ENCODE measurements around the gene DOLK. TPM values are rescaled to one million over a fixed set of nuclear protein-coding genes. Genes with fewer than 3 reads are reported as not detected.
A peak's percentile ranks its signal among the peaks of the same experiment; 100 is the strongest.

The DOLK gene
- total RNA-seq, 2 donors from 2014 or later: 10.6 to 17.6 TPM

DNA sequence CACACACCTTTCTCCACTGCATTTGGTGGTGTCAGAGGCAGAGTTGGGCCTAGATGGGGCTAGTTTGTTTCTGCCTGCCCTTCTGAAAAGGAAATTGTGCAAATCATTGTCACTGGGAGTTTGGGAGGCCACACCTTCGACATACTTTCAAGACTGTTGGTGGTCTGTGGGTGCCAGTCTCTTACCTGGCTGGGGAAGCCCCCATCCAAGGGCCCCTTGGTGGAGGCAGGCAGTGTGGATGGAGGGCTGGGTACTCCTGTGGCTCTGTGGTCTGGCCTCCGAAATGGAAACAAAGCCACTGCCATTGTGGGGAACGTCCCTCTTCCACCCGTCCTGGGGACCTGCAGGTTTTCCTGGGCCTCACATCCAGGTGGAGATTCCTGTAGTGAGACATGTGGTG is 37.5 kb downstream of the DOLK start:
- TF ChIP-seq, protein P1, sequence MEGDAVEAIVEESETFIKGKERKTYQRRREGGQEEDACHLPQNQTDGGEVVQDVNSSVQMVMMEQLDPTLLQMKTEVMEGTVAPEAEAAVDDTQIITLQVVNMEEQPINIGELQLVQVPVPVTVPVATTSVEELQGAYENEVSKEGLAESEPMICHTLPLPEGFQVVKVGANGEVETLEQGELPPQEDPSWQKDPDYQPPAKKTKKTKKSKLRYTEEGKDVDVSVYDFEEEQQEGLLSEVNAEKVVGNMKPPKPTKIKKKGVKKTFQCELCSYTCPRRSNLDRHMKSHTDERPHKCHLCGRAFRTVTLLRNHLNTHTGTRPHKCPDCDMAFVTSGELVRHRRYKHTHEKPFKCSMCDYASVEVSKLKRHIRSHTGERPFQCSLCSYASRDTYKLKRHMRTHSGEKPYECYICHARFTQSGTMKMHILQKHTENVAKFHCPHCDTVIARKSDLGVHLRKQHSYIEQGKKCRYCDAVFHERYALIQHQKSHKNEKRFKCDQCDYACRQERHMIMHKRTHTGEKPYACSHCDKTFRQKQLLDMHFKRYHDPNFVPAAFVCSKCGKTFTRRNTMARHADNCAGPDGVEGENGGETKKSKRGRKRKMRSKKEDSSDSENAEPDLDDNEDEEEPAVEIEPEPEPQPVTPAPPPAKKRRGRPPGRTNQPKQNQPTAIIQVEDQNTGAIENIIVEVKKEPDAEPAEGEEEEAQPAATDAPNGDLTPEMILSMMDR (IDR thresholded peaks at IDR 0.05): no peak
- no peaks in the 10 kb centered on the region for H3K27me3 ChIP-seq (replicated peaks; ENCODE audit: insufficient read depth)
- H3K4me3 ChIP-seq: no peak overlapping the region
- no peaks in the 10 kb centered on the region for H3K9me3 ChIP-seq
- H3K27ac ChIP-seq: peak overlapping the region; percentile 96
- peaks cover 54 to 67% of the 10 kb centered on the region in 2 donors for H3K4me1 ChIP-seq (ENCODE audit: control insufficient read depth in 1 of 2, low read depth in 2 of 2)
- ATAC-seq (ENCODE audit: insufficient number of reproducible peaks, low FRiP score, low read depth) (no peak), DNase-seq (ENCODE audit: low spot score) (no peak)
- H3K36me3 ChIP-seq: peaks cover 51% of the 10 kb centered on the region

- H3K27ac ChIP-seq: no peak overlapping the region
- TF ChIP-seq, protein P1 (IDR thresholded peaks at IDR 0.05): no peak
- H3K36me3 ChIP-seq: peaks cover 40% of the 10 kb centered on the region
- ATAC-seq (ENCODE audit: insufficient number of reproducible peaks, low FRiP score, low read depth) (no peak), DNase-seq (ENCODE audit: low spot score) (no peak)
- no peak overlapping the region for H3K4me3 ChIP-seq
- H3K27me3 ChIP-seq (replicated peaks; ENCODE audit: insufficient read depth): no peaks in the 10 kb centered on the region
- H3K9me3 ChIP-seq: no peaks in the 10 kb centered on the region
- peaks cover 43 to 67% of the 10 kb centered on the region in 2 donors for H3K4me1 ChIP-seq (ENCODE audit: control insufficient read depth in 1 of 2, low read depth in 2 of 2)
Observed at GRCh38 chr9:128908372-128908771, 39.0 kb downstream of the DOLK start.

GRCh38 chr9:128906741-128907140 is 40.7 kb downstream of the DOLK start:
- H3K4me1 ChIP-seq (ENCODE audit: control insufficient read depth in 1 of 2, low read depth in 2 of 2): peaks cover 43 to 67% of the 10 kb centered on the region in 2 donors
- no peaks in the 10 kb centered on the region for H3K27me3 ChIP-seq (replicated peaks; ENCODE audit: insufficient read depth)
- H3K9me3 ChIP-seq: no peaks in the 10 kb centered on the region
- peak overlapping the region in 1 of 2 donors; percentile 38 for H3K27ac ChIP-seq
- no peak for ATAC-seq (ENCODE audit: insufficient number of reproducible peaks, low FRiP score, low read depth)
- TF ChIP-seq, protein P1 (IDR thresholded peaks at IDR 0.05): no peak
- peaks cover 40% of the 10 kb centered on the region for H3K36me3 ChIP-seq
- no peak for DNase-seq (ENCODE audit: low spot score)
- no peak overlapping the region for H3K4me3 ChIP-seq

DNA sequence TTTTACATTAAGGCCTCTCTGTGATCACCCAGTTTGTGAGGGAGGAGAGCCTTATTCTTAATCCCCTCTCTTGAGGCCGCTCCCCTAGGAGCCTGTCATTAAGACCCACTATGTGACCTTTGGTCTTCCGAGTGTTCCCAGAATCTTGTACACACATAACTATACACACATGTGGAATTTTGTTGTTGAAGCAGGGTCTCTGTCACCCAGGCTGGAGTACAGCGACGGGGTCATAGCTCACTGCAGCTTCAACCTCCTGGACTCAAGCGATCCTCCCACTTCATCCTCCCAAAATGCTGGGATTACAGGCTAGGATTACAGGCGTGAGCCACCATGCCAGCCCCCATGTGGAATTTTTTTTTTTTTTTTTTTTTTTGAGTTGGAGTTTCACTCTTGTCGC is 41.4 kb downstream of the DOLK start:
- no peak overlapping the region for H3K4me3 ChIP-seq
- peaks cover 41 to 67% of the 10 kb centered on the region in 2 donors for H3K4me1 ChIP-seq (ENCODE audit: control insufficient read depth in 1 of 2, low read depth in 2 of 2)
- TF ChIP-seq, protein P1 (IDR thresholded peaks at IDR 0.05): no peak
- H3K27me3 ChIP-seq (replicated peaks; ENCODE audit: insufficient read depth): no peaks in the 10 kb centered on the region
- ATAC-seq (ENCODE audit: insufficient number of reproducible peaks, low FRiP score, low read depth) (no peak), DNase-seq (ENCODE audit: low spot score) (no peak)
- peaks cover 39% of the 10 kb centered on the region for H3K36me3 ChIP-seq
- no peaks in the 10 kb centered on the region for H3K9me3 ChIP-seq
- peak overlapping the region; percentile 63 to 87 for H3K27ac ChIP-seq

DNA sequence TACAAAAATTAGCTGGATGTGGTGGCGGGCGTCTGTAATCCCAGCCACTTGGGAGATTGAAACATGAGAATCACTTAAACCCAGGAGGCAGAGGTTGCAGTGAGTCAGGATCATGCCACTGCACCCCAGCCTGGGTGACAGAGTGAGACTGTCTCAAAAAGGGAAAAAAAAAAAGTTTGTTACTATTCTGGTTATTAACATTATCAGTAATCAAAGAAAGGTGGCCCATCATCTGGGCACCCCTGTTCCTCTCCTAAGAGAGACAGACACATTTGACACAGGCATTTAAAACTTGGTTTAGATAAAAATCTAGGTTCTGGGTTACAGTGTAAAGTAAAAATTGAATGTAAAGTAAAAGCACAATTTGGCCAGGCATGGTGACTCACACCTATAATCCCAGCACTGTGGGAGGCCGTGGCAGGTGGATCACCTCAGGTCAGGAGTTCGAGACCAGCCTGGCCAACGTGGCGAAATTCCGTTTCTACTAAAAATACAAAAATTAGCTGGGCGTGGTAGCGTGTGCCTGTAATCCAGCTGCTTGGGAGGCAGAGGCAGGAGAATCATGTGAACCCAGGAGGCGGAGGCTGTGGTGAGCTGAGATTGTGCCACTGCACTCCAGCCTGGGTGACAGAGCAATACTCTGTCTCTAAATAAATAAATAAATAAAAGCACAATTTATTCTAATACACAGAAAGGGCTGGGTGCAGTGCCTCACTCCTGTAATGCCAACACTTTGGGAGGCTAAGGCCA is 43.4 kb downstream of the DOLK start:
- ATAC-seq (ENCODE audit: insufficient number of reproducible peaks, low FRiP score, low read depth) (no peak), DNase-seq (ENCODE audit: low spot score) (no peak)
- TF ChIP-seq, protein P1 (IDR thresholded peaks at IDR 0.05): no peak
- Histone ChIP-seq H3K4me1 (ENCODE audit: control insufficient read depth in 1 of 2, low read depth in 2 of 2) (peaks cover 25 to 52% of the 10 kb centered on the region in 2 donors), H3K4me3 (no peak overlapping the region), H3K27ac (peak overlapping the region; percentile 87 to 89), H3K36me3 (peaks cover 22% of the 10 kb centered on the region), H3K9me3 (no peaks in the 10 kb centered on the region), H3K27me3 (replicated peaks; ENCODE audit: insufficient read depth) (no peaks in the 10 kb centered on the region)

Data from thoracic aorta (tissue), 2 donors.